ENCODE measurements around the gene ZKSCAN2. TPM values are rescaled to one million over a fixed set of nuclear protein-coding genes. Genes with fewer than 3 reads are reported as not detected.

Gene ZKSCAN2
- total RNA-seq, 1 donor from 2014 or later = 8.5 TPM

DNA sequence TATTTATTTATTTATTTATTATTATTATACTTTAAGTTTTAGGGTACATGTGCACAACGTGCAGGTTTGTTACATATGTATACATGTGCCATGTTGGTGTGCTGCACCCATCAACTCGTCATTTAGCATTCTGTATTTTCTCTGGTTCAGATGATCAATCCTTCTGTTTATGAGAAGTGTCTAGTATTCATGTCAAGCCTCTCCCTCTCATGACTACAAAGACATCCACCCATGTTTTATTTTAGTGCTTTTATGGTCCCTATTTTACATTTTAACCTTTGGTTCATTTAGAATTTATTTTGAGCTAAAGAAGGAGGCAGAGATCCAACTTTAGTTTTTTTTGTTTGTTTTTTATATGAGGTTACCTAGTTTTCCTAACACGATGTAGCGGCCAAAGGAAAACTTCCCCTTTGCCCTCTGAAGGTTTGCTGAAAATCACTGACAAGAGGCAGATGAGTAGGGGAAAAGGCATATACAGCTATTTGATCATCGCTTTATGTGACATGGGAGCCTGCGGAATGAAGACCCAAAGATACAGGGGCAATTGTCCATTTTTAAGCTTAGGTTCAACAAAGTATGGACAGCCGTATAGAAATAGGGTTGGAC, 63.3 kb downstream of the ZKSCAN2 start:
- no peaks in the 10 kb centered on the region for H3K9me3 Mint-ChIP-seq (ENCODE audit: unreplicated experiment)
- Histone ChIP-seq H4K20me1 (ENCODE audit: insufficient read depth, low read length) (no peaks in the 10 kb centered on the region), H3K4me3 (ENCODE audit: insufficient read depth, low read depth, low read length) (no peak overlapping the region), H3K9ac (ENCODE audit: low read length) (no peak overlapping the region), H3K9me3 (ENCODE audit: insufficient read depth, low read depth, low read length) (no peaks in the 10 kb centered on the region), H2AFZ (ENCODE audit: low read depth, low read length) (no peak overlapping the region), H3K27ac (ENCODE audit: low read depth, low read length) (no peak overlapping the region), H3K4me2 (ENCODE audit: low read length) (no peak overlapping the region), H3K27me3 (ENCODE audit: insufficient read depth, low read length) (no peaks in the 10 kb centered on the region), H3K79me2 (ENCODE audit: insufficient read depth, low read length) (no peaks in the 10 kb centered on the region), H3K4me1 (ENCODE audit: insufficient read depth, low read length) (no peaks in the 10 kb centered on the region), H3K36me3 (ENCODE audit: insufficient read depth, low read length) (no peaks in the 10 kb centered on the region)
- no peak overlapping the region for H3K4me3 Mint-ChIP-seq (ENCODE audit: unreplicated experiment)
- no peak overlapping the region for H3K27ac Mint-ChIP-seq (ENCODE audit: unreplicated experiment)
- TF ChIP-seq EZH2 (IDR thresholded peaks at IDR 0.05; ENCODE audit: insufficient read depth, low read length) (no peak), CTCF (IDR thresholded peaks at IDR 0.05; ENCODE audit: insufficient read depth, low read depth, low read length) (no peak)
- peaks cover 6% of the 10 kb centered on the region for H3K4me1 Mint-ChIP-seq (ENCODE audit: low read depth, unreplicated experiment)
- H3K36me3 Mint-ChIP-seq (ENCODE audit: low read depth, unreplicated experiment) = no peaks in the 10 kb centered on the region
- no peak for FAIRE-seq
- DNase-seq (ENCODE audit: low read depth) = no peak
- H3K27me3 Mint-ChIP-seq (ENCODE audit: low read depth, unreplicated experiment) = no peaks in the 10 kb centered on the region

GRCh38 chr16:25192096-25192495, 65.5 kb downstream of the ZKSCAN2 start:
- Mint-ChIP-seq H3K9me3 (ENCODE audit: unreplicated experiment) (no peaks in the 10 kb centered on the region), H3K27ac (ENCODE audit: unreplicated experiment) (no peak overlapping the region), H3K4me1 (ENCODE audit: low read depth, unreplicated experiment) (no peaks in the 10 kb centered on the region), H3K4me3 (ENCODE audit: unreplicated experiment) (no peak overlapping the region), H3K36me3 (ENCODE audit: low read depth, unreplicated experiment) (no peaks in the 10 kb centered on the region), H3K27me3 (ENCODE audit: low read depth, unreplicated experiment) (no peaks in the 10 kb centered on the region)
- Histone ChIP-seq H3K4me1 (ENCODE audit: insufficient read depth, low read length) (no peaks in the 10 kb centered on the region), H2AFZ (ENCODE audit: low read depth, low read length) (no peak overlapping the region), H3K79me2 (ENCODE audit: insufficient read depth, low read length) (no peaks in the 10 kb centered on the region), H3K4me2 (ENCODE audit: low read length) (no peak overlapping the region), H3K9ac (ENCODE audit: low read length) (no peak overlapping the region), H3K27me3 (ENCODE audit: insufficient read depth, low read length) (no peaks in the 10 kb centered on the region), H3K27ac (ENCODE audit: low read depth, low read length) (no peak overlapping the region), H3K4me3 (ENCODE audit: insufficient read depth, low read depth, low read length) (no peak overlapping the region), H3K36me3 (ENCODE audit: insufficient read depth, low read length) (no peaks in the 10 kb centered on the region), H3K9me3 (ENCODE audit: insufficient read depth, low read depth, low read length) (no peaks in the 10 kb centered on the region), H4K20me1 (ENCODE audit: insufficient read depth, low read length) (no peaks in the 10 kb centered on the region)
- peak; percentile 32 for DNase-seq (ENCODE audit: low read depth)
- no peak for FAIRE-seq
- TF ChIP-seq CTCF (IDR thresholded peaks at IDR 0.05; ENCODE audit: insufficient read depth, low read depth, low read length) = no peak
- TF ChIP-seq EZH2 (IDR thresholded peaks at IDR 0.05; ENCODE audit: insufficient read depth, low read length) = no peak

- Mint-ChIP-seq H3K27ac (ENCODE audit: unreplicated experiment) (no peak overlapping the region), H3K36me3 (ENCODE audit: low read depth, unreplicated experiment) (no peaks in the 10 kb centered on the region), H3K4me1 (ENCODE audit: low read depth, unreplicated experiment) (no peaks in the 10 kb centered on the region), H3K4me3 (ENCODE audit: unreplicated experiment) (no peak overlapping the region), H3K27me3 (ENCODE audit: low read depth, unreplicated experiment) (no peaks in the 10 kb centered on the region), H3K9me3 (ENCODE audit: unreplicated experiment) (no peaks in the 10 kb centered on the region)
- Histone ChIP-seq H3K9ac (ENCODE audit: low read length) (no peak overlapping the region), H2AFZ (ENCODE audit: low read depth, low read length) (no peak overlapping the region), H3K4me3 (ENCODE audit: insufficient read depth, low read depth, low read length) (no peak overlapping the region), H3K4me2 (ENCODE audit: low read length) (no peak overlapping the region), H3K27ac (ENCODE audit: low read depth, low read length) (no peak overlapping the region), H3K36me3 (ENCODE audit: insufficient read depth, low read length) (no peaks in the 10 kb centered on the region), H3K4me1 (ENCODE audit: insufficient read depth, low read length) (no peaks in the 10 kb centered on the region), H4K20me1 (ENCODE audit: insufficient read depth, low read length) (no peaks in the 10 kb centered on the region), H3K79me2 (ENCODE audit: insufficient read depth, low read length) (no peaks in the 10 kb centered on the region), H3K9me3 (ENCODE audit: insufficient read depth, low read depth, low read length) (no peaks in the 10 kb centered on the region), H3K27me3 (ENCODE audit: insufficient read depth, low read length) (no peaks in the 10 kb centered on the region)
- FAIRE-seq (no peak), DNase-seq (ENCODE audit: low read depth) (no peak)
- TF ChIP-seq CTCF (IDR thresholded peaks at IDR 0.05; ENCODE audit: insufficient read depth, low read depth, low read length) (no peak), EZH2 (IDR thresholded peaks at IDR 0.05; ENCODE audit: insufficient read depth, low read length) (no peak)
Observed at GRCh38 chr16:25189305-25189704, 68.3 kb downstream of the ZKSCAN2 start.

Data from astrocyte (in vitro differentiated cells and primary cell).